HG03575 (cell line): ENCODE measurements around the gene RADIL.
"Not testable (repeated sequence)": the region's sequence is repeated elsewhere in the genome, so short reads cannot be mapped to it uniquely, and the experiment has no call there.

Source experiments
- ATAC-seq: cut with Tn5 transposase; IDR thresholded peaks from one replicate; pipeline ENCODE4 v1.9.1; 2021; ENCODE audit not compliant: unreplicated experiment, insufficient number of reproducible peaks, low FRiP score; ENCODE audit errors: extremely low read depth

RADIL gene, protein sequence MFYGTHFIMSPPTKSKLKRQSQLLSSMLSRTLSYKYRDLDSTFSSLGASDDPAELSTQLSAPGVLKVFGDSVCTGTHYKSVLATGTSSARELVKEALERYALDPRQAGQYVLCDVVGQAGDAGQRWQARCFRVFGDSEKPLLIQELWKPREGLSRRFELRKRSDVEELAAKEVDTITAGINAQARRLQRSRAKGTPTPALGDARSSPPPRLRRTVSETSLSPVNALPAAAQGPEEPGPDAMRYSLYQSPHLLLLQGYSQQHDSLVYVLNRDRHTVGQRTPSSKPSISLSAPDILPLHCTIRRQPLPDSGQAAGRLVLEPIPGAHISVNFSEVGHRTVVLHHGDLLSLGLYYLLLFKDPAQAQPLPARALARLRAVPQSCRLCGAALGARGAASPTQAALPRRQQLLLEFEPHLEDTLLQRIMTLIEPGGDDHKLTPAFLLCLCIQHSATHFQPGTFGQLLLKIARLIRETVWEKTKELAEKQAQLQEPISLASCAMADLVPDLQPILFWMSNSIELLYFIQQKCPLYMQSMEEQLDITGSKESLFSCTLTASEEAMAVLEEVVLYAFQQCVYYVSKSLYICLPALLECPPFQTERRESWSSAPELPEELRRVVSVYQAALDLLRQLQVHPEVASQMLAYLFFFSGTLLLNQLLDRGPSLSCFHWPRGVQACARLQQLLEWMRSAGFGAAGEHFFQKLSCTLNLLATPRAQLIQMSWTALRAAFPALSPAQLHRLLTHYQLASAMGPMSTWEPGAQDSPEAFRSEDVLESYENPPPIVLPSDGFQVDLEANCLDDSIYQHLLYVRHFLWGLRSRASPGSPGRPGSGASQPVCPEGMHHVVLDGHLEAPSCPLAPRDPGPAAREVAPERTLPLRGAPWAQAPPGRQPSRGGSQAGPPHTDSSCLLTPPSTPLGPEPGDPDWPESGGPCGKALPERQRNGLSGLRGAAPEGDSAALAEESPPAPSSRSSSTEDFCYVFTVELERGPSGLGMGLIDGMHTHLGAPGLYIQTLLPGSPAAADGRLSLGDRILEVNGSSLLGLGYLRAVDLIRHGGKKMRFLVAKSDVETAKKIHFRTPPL

DNA sequence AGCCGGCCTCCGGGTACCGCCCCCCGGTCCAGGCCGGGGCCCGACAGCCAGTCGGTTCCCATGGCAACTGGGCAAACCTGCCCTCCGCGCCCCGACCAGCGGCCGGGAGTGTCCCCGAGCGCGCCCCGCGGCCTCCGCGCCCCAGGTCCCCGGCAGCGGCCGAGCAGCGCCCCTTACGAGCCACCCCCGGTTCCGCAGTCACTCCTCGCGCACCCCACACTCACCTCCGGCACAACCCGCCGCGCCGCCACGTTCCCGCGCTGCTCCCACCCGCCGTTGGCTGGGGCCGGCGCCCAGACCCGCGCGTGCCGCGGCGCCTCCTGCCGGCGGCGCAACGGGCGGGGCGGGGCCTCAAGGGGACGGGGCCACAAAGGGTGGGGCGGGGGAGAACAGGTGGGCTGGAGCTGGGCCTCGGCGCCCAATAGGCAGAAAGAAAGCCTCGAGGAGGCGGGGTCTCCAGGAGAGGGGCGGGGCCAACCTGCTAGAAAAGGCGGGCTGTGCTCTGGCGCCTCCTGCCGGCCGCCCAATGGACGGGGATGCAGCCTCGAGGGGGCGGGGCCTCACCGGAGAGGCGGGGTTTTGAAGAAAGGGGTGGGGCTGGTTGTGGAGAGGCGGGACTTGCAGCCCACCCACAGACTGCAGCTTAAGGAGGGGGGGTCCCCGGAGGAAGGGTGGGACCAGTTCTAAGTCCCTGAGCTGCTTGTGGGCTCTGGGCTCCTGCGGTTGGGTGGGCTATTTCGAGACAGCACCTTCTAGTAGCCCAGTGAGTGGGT lies at the start of gene RADIL:
RADIL (minus strand) TSS at position 345 of the 773 bp plus-strand sequence. CDS start 5,577 bp downstream, outside the sequence.
- ATAC-seq, result no peak

DNA sequence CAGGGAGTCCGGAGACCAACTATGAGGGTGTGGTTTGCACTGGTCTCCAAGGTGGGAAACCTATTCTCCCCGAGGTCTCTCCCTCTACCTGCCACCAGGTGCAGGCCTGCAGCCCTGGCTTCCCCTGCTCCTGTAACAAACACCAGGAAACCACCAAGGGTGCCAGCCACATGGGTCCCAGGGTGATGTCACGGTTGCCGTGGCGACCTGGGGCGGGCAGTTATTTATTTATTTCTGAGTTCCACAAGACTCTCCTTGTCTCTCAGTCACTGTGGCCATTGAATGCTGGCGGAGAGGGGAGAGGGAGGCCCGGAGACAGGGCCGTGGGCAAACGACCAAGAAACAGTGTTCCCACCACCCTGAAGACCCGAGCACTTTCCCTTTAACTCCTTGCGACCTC lies 48.4 kb upstream of the RADIL start:
- ATAC-seq, result no peak

DNA sequence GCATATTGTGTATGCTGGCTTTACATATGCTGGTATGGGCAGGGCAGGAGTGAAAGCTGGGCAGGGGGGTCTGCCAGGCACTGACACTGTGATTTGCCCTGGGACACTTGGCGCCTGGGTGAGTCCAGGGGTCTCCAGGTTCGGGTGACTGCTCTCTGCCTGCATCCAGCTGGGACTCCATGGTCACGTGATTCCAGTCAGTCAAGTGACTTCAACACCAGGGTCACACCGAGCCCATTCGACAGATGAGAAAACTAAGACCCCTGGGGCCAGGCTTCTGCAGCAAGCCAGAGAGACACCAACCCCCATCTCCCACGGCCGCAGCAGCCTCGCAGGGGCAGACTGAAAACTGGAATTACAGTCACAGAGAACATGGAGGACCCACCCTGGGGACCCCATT lies 45.5 kb upstream of the RADIL start:
- no peak for ATAC-seq

DNA sequence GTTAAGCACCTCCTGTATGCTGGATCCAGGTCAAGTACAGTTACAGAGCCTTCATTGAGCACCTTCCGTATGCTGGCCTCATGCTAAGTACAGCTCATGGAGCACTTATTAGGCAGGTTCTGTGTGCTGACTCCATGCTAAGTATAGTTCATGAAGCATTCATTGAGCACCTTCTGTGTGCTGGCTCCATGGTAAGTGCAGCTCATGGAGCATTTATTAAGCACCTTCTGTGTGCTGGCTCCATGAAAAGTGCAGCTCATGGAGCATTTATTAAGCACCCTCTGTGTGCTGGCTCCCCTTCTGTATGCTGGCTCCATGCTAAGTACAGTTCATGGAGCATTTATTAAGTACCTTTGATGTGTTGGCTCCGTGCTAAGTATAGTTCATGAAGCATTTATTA lies 44.9 kb upstream of the RADIL start:
- ATAC-seq, result no peak

DNA sequence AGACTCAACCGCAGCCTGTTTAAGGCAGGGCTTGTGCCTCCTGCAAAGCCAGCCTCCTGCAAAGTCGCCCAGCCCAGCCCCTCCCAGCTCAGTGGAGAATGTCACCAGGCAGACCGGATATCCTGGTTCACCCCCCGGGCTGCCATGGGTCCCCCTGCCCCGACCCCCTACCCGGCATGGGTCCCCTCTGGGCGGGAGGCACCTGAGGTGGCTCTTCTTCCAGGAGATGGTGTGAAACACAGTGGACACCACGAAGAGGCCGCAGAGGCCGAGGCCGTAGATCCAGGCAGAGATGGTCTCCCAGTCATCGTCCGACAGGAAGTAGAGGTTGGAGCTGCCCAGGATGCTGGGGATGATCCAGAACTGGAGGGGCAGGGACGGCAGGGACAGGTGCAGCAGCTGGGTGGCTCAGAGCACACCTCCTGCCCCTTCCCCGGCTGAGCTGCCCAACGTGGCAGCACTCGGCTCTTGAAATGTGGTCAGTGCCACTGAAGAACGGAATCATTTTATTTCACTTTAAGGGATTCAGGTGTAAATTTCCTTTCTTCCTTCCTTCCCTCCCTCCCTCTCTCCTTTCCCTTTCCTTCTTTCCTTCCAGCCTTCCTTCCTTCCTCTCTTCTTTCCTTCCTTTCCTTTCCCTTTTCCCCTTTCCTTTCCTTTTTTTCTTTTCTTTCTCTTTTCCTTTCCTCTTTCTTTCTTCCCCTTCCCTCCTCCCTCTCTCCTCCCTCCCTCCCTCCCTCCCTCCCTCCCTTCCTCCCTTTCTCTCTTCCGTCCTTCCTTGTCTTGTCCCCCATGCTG lies 36.7 kb upstream of the RADIL start:
- ATAC-seq, result no peak

DNA sequence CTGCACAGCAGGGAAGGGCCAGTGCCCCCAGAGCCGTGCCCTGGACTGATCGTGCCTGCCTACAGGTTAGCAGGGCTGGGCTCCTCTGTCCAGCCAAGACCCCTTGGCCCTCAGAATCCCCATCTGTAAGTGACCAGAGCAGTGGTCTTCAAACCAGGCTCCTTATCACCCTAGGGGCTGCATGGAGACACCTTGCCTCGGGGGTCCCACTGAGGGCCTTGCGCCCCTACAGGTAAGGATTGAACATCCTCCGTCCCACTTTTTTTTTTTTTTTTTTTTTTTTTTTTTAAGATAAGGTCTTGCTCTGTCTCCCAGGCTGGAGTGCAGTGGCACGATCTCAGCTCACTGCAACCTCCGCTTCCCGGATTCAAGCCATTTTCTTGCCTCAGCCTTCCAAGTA lies 32.6 kb upstream of the RADIL start:
- no peak for ATAC-seq

DNA sequence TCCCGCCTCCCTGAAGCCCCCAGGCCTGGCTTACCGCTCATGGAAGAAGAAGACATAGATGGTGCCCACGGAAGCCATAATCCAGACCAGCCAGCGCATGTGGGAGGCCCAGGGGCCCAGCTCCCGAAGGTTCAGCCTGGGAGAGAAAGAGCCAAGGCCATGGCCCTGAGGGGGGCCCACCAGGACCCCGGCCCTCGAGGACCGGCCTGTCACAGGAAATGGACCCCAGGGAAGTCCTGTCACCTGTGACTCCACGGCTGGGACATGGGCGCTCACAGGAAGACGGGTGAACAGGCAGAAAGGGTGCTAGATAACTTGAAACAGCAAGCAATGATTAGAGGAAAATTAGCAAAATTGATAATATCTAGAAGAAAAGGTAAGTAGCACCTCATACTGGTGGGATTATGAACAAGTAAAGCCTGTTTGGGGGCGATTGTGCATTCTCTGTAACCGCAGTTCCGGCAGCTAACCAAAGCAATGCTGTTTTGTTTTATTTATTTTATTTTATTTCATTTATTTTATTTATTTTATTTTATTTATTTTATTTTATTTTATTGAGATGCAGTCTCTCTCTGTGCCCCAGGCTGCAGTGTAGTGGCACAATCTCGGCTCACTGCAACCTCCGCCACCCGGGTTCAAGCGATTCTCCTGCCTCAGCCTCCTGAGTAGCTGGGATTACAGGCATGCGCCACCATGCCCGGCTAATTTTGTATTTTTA lies 27.8 kb upstream of the RADIL start:
- no peak for ATAC-seq

DNA sequence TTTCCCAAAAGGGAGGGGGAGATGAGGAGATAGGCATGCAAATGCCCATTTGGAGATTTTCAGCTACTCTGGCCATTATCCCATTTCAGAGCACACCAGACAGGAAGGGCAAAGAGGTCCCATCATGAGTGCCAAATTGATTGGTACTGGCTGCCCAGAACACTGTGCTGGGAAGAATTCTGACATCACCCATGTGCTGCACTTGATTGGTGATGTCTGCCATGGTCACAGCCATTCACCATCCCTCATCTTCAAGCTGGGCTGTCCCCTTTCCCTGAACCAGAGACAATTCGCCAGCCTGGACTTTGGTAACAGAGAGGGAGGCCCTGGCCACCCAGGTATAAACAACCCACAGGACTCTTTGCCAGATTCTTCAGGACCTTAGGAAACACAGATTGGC lies 23.2 kb upstream of the RADIL start:
- no peak for ATAC-seq

DNA sequence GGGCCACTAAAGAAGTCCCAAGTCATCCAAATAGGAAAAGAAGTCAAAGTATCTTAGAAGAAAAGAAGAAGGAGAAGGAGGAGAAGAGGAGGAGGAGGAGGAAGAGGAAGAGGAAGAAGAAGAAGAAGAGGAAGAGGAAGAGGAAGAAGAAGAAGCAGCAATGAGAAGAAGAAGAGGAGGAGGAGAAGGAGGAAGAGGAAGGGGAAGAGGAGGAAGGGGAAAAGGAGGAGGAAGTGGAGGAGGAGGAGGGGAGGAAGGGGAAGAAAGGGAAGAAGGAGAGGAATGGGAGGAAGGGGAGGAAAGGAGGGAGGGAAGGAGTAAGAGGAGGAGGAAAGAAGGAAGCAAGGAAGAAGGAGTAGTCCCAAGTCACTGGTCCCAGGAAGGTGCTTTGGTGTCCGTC lies 21.7 kb upstream of the RADIL start:
- no peak for ATAC-seq

DNA sequence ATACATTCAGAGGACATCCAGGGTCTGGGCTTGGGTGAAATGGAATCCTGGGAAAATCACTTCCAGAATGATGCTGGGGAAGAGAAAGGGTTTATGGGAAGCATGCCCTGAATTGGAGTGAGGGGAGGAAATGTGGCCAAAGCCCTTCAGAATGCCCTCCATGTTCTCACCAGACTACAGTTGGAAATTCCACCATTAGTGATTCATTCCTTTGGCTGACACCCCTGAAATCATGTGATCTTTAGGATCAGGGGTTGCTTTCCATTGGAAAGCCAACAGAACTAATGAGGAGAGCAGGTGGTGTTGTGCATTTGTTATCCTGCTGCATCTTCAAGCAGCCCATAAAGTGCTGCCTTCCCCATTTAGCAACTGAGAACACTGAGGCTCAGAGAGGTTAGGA lies 20.8 kb upstream of the RADIL start:
- ATAC-seq, result no peak

DNA sequence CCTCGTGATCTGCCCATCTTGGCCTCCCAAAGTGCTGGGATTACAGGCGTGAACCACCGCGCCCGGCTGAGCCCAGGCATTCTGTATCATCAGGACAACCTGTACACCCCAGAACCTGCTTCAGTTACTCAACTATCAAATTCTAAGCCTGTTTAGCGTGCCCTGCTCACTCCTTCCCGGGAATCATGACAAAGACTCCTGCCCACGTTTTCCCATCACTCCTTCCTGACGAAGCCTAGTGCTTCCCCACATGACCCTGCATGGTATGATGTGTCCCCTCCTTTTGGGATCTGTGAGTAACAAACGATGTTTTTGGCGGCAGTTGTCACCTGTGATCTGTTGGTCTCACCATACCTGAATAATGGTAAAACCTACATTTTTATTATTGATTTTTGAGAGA lies 12.2 kb upstream of the RADIL start:
- no peak for ATAC-seq

DNA sequence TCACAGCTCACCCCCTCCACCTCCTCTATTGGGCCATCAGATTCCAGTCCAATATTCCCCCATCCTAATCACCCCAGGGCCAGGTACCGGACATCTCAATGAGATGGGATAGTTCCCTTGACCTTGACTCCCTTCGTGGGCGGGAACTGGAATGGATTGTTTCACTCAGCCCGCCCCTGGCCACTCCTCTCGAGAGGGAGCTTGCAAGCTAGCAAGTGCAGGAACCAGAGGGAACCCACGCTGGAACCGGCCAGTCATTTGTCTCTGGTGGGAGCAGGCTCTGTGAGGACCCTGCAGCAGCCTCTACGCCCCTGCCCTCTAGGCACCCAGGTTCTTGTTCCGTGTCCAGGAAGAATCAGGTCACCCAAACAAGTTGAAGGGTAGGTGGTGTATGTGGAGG lies 11.0 kb upstream of the RADIL start:
- no peak for ATAC-seq

DNA sequence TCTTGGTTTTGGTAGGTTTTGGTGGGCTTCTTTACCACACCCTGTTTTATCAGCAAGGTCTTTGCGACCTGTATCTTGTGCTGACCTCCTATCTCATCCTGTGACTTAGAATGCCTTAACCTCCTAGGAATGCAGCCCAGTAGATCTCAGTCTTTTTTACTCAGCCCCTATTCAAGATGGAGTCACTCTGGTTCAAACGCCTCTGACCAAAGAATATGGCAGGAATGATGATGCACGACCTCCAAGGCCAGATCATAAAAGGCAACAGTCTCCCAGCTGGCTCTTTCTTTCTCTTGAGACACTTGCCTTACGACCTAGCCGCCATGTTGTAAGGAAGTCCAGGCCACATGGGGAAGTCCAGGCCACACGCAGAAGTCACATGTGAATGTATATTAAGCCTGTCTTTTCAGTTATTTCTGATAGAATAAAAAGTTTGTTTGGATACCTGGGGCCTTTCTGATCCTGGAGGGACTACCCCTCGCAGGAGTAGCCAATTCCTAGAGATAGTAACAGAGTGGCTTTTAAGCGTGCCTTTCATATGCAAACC lies 10.5 kb upstream of the RADIL start:
- ATAC-seq, result no peak

DNA sequence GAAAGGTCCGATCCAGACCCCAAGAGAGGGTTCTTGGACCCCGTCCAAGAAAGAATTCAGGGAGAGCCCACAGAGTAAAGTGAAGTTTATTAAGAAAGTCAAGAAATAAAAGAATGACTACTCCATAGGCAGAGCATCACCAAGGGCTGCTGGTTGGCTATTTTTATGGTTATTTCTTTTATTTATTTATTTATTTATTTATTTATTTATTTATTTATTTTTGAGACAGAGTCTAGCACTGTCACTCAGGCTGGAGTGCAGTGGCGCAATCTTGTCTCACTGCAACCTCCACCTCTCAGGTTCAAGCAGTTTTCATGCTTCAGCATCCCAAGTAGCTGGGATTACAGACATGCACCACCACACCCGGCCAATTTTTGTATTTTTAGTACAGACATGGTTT lies 9.7 kb upstream of the RADIL start:
- ATAC-seq, result not testable (repeated sequence)

DNA sequence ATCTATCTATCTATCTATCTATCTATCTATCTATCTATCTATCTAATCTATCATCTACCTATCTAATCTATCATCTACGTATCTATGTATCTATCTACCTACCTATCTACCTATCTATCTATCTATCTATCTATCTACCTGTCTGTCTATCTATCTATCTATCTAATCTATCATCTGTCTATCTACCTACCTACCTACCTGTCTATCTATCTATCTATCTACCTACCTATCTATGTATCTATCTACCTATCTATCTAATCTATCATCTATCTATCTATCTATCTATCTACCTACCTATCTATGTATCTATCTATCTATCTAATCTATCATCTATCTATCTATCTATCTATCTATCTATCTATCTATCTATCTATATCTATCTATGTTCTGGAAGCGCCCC lies 8.0 kb upstream of the RADIL start:
- not testable (repeated sequence) for ATAC-seq

DNA sequence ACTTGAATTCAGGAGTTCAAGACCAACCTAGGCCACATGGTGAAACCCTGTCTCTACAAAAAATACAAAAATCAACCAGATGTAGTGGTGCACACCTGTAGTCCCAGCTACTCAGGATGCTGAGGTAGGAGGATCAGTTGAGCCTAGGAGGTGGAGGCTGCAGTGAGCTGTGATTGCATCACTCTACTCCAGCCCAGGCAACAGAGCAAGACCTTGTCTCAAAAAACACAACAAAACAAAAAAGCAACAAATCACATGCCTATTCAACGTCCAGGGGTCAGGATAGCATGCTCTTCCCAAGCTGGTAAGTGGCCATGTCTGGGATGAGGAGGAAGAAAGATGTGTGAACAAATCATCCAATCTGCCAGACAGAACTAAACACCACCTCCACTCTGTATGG lies 6.2 kb upstream of the RADIL start:
- no peak for ATAC-seq

DNA sequence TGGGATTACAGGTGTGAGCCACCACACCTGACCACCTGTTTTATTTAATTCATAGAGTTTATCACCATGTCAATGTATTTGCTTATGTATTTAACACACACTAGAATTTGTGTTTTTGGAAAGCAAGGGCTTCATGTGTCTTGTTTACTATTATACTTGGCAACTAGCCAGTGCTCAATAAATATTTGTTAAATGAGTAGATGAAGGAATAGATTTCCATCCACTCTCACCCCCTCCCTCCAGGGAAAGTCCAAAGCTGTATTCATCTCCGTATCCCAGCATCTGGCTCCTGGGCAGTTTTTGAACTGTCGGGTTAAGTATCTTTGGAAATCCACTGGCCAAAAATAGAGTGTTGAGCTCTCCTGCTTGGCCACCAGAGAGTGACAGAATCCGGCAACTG lies 4.6 kb upstream of the RADIL start:
- no peak for ATAC-seq

DNA sequence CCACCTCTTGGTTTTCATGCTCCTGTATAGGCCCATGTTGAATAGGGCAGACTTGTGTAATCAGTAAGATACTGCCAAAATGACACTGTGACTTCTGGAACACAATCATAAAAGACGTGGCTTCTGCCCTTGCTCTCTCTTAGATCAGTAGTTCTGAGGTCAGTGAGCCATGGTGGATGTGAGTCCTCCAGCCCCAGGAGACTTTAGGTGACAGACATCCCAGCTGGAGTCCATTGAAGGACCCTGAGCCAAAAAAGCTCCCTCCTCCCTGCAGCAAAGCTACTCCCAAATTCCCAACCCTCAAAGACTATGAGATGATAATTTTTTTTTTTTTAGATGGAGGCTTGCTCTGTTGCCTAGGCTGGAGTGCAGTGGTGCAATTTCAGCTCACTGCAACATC lies 3.2 kb upstream of the RADIL start:
- ATAC-seq, result no peak
